HEK293 (cell line): Measurements from ENCODE around the gene PDCL3.

Experiments
- CTCF ChIA-PET: fragments of 350-600 bp; formaldehyde crosslinking; extraction: SDS; loops from one replicate; lab custom pipeline; 2021; ENCODE audit warnings: antibody characterized with exemption; lab: Yijun Ruan, JAX
- POLR2A ChIA-PET: fragments of 300-600 bp; formaldehyde crosslinking; extraction: SDS; loops from one replicate; lab custom pipeline; 2020; ENCODE audit warnings: antibody characterized with exemption, inconsistent platforms; lab: Yijun Ruan, JAX
- H3K27ac ChIP-seq: fragments of 200-500 bp; sonication (Bioruptor generic); 2 replicates; pipeline ENCODE4 v1.5.1; 2014; ENCODE audit warnings: low read depth, low read length, control low read depth, inconsistent platforms; ENCODE audit errors: extremely low read depth
- H3K36me3 ChIP-seq, 2 experiments: fragments of 200-500 bp in 1 of 2; sonication (Bioruptor generic) in 1 of 2; 1 replicate in 1 of 2; 2 replicates in 1 of 2; pipeline ENCODE4 v1.5.1; 2014 to 2017; ENCODE audit warnings: inconsistent platforms in 2 of 2, low read length in 2 of 2; ENCODE audit not compliant: control insufficient read depth in 2 of 2, insufficient read depth in 1 of 2
- H3K4me1 ChIP-seq: fragments of 200-500 bp; sonication (Bioruptor generic); 2 replicates; pipeline ENCODE4 v1.5.1; 2014; ENCODE audit warnings: mild to moderate bottlenecking, low read length, inconsistent platforms; ENCODE audit not compliant: control insufficient read depth, insufficient read depth
- H3K4me3 ChIP-seq: 2 replicates; pipeline ENCODE4 v1.5.1; 2011; ENCODE audit warnings: low read depth, mild to moderate bottlenecking, control low read depth, low read length, moderate library complexity
- H3K9me3 ChIP-seq: fragments of 200-500 bp; sonication (Bioruptor generic); 2 replicates; pipeline ENCODE4 v1.5.1; 2014; ENCODE audit warnings: low read depth, low read length, inconsistent platforms; ENCODE audit not compliant: control insufficient read depth, insufficient read depth
- GLIS1 ChIP-seq: fragments of 450-650 bp; formaldehyde crosslinking; IDR thresholded peaks from 2 replicates; pipeline ENCODE4 v1.5.1; 2016; ENCODE audit warnings: missing biosample characterization, missing genetic modification characterization
- IKZF3 ChIP-seq: fragments of 450-650 bp; IDR thresholded peaks from 2 replicates; pipeline ENCODE4 v1.5.0; 2018; ENCODE audit warnings: missing biosample characterization, mild to moderate bottlenecking, missing genetic modification characterization, moderate library complexity
- WT1 ChIP-seq: fragments of 450-650 bp; formaldehyde crosslinking; IDR thresholded peaks from 2 replicates; pipeline ENCODE4 v1.5.1; 2016; ENCODE audit warnings: missing biosample characterization, missing genetic modification characterization
- ZBTB8A ChIP-seq: fragments of 450-650 bp; formaldehyde crosslinking; IDR thresholded peaks from 2 replicates; pipeline ENCODE4 v1.5.1; 2016; ENCODE audit warnings: missing biosample characterization, missing genetic modification characterization
- ZIC2 ChIP-seq: fragments of 450-650 bp; formaldehyde crosslinking; IDR thresholded peaks from 2 replicates; pipeline ENCODE4 v1.5.1; 2016; ENCODE audit warnings: missing biosample characterization, missing genetic modification characterization
- ZNF114 ChIP-seq: fragments of 450-650 bp; formaldehyde crosslinking; IDR thresholded peaks from 2 replicates; pipeline ENCODE4 v1.5.0; 2017; ENCODE audit warnings: missing biosample characterization, missing genetic modification characterization
- ZNF140 ChIP-seq: fragments of 450-650 bp; formaldehyde crosslinking; IDR thresholded peaks from 2 replicates; pipeline ENCODE4 v1.5.1; 2016; ENCODE audit warnings: missing biosample characterization, missing genetic modification characterization
- ZNF311 ChIP-seq: fragments of 450-650 bp; formaldehyde crosslinking; IDR thresholded peaks from 2 replicates; pipeline ENCODE4 v1.5.1; 2017; ENCODE audit warnings: missing biosample characterization, missing genetic modification characterization, borderline replicate concordance
- ZNF394 ChIP-seq: fragments of 450-650 bp; formaldehyde crosslinking; IDR thresholded peaks from 2 replicates; pipeline ENCODE4 v1.5.1; 2016; ENCODE audit warnings: missing biosample characterization, missing genetic modification characterization, mild to moderate bottlenecking, moderate library complexity, borderline replicate concordance
- ZNF426 ChIP-seq: fragments of 450-650 bp; formaldehyde crosslinking; IDR thresholded peaks from 2 replicates; pipeline ENCODE4 v1.5.1; 2017; ENCODE audit warnings: missing biosample characterization, missing genetic modification characterization, mild to moderate bottlenecking, inconsistent platforms, moderate library complexity
- ZNF555 ChIP-seq: fragments of 450-650 bp; formaldehyde crosslinking; conservative IDR thresholded peaks from 2 replicates; pipeline ENCODE4 v1.5.1; 2017; ENCODE audit warnings: missing biosample characterization, mild to moderate bottlenecking, missing genetic modification characterization, inconsistent platforms
- ZNF560 ChIP-seq: fragments of 450-650 bp; formaldehyde crosslinking; IDR thresholded peaks from 2 replicates; pipeline ENCODE4 v1.5.1; 2017; ENCODE audit warnings: missing biosample characterization, missing genetic modification characterization, borderline replicate concordance
- ZNF623 ChIP-seq: fragments of 450-650 bp; formaldehyde crosslinking; IDR thresholded peaks from 2 replicates; pipeline ENCODE4 v1.5.1; 2016; ENCODE audit warnings: missing biosample characterization, missing genetic modification characterization
- ZNF660 ChIP-seq: fragments of 450-650 bp; IDR thresholded peaks from 2 replicates; pipeline ENCODE4 v1.5.1; 2018; ENCODE audit warnings: missing biosample characterization, mild to moderate bottlenecking, missing genetic modification characterization
- ZNF792 ChIP-seq: fragments of 450-650 bp; formaldehyde crosslinking; IDR thresholded peaks from 2 replicates; pipeline ENCODE4 v1.5.1; 2016; ENCODE audit warnings: missing biosample characterization, missing genetic modification characterization
- ZSCAN30 ChIP-seq: fragments of 450-650 bp; IDR thresholded peaks from 2 replicates; pipeline ENCODE4 v1.5.1; 2018; ENCODE audit warnings: missing biosample characterization, mild to moderate bottlenecking, missing genetic modification characterization, moderate library complexity
- TF ChIP-seq, protein P1 (sequence below): fragments of 450-650 bp; formaldehyde crosslinking; IDR thresholded peaks from 2 replicates; pipeline ENCODE4 v1.5.1; 2016; ENCODE audit warnings: missing biosample characterization, missing genetic modification characterization, borderline replicate concordance
- TF ChIP-seq, protein P2 (sequence below): fragments of 450-650 bp; formaldehyde crosslinking; IDR thresholded peaks from 2 replicates; pipeline ENCODE4 v1.5.1; 2016; ENCODE audit warnings: missing biosample characterization, missing genetic modification characterization, low read depth
- TF ChIP-seq, protein P3 (sequence below): fragments of 450-650 bp; formaldehyde crosslinking; IDR thresholded peaks from 2 replicates; pipeline ENCODE4 v1.5.1; 2017; ENCODE audit warnings: missing biosample characterization, missing genetic modification characterization
- TF ChIP-seq, protein P4 (sequence below): fragments of 450-650 bp; formaldehyde crosslinking; conservative IDR thresholded peaks from 2 replicates; pipeline ENCODE4 v1.5.1; 2016; ENCODE audit warnings: low read depth, missing biosample characterization, missing genetic modification characterization

PDCL3 gene

DNA sequence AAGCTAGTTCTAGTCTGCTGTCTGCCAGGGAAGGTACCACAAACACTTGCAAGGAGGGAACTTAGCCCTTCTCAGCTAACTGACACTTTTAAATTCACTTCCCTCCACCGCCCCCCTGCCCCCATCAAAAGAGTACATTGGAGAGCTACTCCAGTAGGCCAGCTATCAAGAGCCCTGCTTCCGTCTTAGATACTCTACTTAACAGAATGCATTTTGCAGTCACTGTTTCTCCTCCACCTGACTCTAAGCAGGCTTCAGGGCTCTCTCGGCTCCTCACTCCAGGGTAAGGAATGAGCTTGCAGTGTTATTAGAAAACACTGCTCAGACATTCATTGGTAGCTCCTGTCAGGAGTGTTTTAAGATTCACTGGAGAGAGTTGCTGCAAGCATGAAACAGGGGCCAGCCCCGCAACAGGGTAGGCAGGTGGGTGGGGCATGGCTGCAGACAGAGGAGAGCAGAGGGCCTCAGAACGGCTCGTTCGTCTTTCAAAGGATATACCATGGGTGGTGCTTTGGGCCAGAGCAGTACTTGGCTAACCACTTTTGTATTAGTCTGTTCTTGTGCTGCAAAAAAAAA lies 35.3 kb upstream of the PDCL3 start (continued):
- TF ChIP-seq, protein P1, sequence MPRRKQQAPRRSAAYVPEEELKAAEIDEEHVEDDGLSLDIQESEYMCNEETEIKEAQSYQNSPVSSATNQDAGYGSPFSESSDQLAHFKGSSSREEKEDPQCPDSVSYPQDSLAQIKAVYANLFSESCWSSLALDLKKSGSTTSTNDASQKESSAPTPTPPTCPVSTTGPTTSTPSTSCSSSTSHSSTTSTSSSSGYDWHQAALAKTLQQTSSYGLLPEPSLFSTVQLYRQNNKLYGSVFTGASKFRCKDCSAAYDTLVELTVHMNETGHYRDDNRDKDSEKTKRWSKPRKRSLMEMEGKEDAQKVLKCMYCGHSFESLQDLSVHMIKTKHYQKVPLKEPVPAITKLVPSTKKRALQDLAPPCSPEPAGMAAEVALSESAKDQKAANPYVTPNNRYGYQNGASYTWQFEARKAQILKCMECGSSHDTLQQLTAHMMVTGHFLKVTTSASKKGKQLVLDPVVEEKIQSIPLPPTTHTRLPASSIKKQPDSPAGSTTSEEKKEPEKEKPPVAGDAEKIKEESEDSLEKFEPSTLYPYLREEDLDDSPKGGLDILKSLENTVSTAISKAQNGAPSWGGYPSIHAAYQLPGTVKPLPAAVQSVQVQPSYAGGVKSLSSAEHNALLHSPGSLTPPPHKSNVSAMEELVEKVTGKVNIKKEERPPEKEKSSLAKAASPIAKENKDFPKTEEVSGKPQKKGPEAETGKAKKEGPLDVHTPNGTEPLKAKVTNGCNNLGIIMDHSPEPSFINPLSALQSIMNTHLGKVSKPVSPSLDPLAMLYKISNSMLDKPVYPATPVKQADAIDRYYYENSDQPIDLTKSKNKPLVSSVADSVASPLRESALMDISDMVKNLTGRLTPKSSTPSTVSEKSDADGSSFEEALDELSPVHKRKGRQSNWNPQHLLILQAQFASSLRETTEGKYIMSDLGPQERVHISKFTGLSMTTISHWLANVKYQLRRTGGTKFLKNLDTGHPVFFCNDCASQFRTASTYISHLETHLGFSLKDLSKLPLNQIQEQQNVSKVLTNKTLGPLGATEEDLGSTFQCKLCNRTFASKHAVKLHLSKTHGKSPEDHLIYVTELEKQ = no peak
- TF ChIP-seq, protein P2, sequence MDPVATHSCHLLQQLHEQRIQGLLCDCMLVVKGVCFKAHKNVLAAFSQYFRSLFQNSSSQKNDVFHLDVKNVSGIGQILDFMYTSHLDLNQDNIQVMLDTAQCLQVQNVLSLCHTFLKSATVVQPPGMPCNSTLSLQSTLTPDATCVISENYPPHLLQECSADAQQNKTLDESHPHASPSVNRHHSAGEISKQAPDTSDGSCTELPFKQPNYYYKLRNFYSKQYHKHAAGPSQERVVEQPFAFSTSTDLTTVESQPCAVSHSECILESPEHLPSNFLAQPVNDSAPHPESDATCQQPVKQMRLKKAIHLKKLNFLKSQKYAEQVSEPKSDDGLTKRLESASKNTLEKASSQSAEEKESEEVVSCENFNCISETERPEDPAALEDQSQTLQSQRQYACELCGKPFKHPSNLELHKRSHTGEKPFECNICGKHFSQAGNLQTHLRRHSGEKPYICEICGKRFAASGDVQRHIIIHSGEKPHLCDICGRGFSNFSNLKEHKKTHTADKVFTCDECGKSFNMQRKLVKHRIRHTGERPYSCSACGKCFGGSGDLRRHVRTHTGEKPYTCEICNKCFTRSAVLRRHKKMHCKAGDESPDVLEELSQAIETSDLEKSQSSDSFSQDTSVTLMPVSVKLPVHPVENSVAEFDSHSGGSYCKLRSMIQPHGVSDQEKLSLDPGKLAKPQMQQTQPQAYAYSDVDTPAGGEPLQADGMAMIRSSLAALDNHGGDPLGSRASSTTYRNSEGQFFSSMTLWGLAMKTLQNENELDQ (tag by site-specific recombination) = no peak
- TF ChIP-seq, protein P3, sequence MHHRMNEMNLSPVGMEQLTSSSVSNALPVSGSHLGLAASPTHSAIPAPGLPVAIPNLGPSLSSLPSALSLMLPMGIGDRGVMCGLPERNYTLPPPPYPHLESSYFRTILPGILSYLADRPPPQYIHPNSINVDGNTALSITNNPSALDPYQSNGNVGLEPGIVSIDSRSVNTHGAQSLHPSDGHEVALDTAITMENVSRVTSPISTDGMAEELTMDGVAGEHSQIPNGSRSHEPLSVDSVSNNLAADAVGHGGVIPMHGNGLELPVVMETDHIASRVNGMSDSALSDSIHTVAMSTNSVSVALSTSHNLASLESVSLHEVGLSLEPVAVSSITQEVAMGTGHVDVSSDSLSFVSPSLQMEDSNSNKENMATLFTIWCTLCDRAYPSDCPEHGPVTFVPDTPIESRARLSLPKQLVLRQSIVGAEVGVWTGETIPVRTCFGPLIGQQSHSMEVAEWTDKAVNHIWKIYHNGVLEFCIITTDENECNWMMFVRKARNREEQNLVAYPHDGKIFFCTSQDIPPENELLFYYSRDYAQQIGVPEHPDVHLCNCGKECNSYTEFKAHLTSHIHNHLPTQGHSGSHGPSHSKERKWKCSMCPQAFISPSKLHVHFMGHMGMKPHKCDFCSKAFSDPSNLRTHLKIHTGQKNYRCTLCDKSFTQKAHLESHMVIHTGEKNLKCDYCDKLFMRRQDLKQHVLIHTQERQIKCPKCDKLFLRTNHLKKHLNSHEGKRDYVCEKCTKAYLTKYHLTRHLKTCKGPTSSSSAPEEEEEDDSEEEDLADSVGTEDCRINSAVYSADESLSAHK (tag by site-specific recombination) = no peak
- TF ChIP-seq ZNF311 (tag by site-specific recombination) (no peak), ZNF114 (tag by site-specific recombination) (no peak), GLIS1 (tag by site-specific recombination) (no peak), ZIC2 (tag by site-specific recombination) (no peak), ZSCAN30 (tag by site-specific recombination) (no peak), IKZF3 (tag by site-specific recombination) (no peak), ZNF792 (tag by site-specific recombination) (no peak), ZNF660 (tag by site-specific recombination) (no peak), ZNF426 (tag by site-specific recombination) (no peak), ZNF560 (tag by site-specific recombination) (no peak)
- TF ChIP-seq, all 188 proteins: peak for 0

DNA sequence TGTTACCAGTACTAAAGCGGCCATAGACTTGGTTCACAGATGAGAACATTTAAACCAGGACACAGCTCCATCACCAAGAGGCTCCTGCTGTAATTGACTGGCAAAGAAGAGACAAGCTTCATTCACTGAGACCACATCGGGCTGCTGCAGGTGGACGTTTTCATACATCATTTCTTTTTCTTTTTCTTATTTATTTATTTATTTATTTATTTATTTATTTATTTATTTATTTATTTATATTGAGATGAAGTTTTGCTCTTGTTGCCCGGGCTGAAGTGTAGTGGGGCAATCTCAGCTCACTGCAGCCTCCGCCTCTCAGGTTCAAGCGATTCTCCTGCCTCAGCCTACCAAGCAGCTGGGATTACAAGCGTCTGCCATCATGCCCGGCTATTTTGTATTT lies 33.6 kb upstream of the PDCL3 start:
- ChIA-PET CTCF (interaction anchor here (0.5 to 0.7 kb wide), 2 partner anchors 85 to 691 kb away, joined by 3 to 7 read pairs; no protein-coding TSS in a partner anchor), POLR2A (no interaction called here)
- Histone ChIP-seq H3K4me3 (no peak overlapping the region), H3K4me1 (no peaks in the 10 kb centered on the region), H3K27ac (no peak overlapping the region), H3K36me3 (no peaks in the 10 kb centered on the region), H3K9me3 (no peaks in the 10 kb centered on the region)
- no peak for TF ChIP-seq WT1 (tag by site-specific recombination)
- TF ChIP-seq ZBTB8A (tag by site-specific recombination) = 0 out of 2 replicates have a peak, but pooled peaks have one; percentile 14
- TF ChIP-seq, protein P4, sequence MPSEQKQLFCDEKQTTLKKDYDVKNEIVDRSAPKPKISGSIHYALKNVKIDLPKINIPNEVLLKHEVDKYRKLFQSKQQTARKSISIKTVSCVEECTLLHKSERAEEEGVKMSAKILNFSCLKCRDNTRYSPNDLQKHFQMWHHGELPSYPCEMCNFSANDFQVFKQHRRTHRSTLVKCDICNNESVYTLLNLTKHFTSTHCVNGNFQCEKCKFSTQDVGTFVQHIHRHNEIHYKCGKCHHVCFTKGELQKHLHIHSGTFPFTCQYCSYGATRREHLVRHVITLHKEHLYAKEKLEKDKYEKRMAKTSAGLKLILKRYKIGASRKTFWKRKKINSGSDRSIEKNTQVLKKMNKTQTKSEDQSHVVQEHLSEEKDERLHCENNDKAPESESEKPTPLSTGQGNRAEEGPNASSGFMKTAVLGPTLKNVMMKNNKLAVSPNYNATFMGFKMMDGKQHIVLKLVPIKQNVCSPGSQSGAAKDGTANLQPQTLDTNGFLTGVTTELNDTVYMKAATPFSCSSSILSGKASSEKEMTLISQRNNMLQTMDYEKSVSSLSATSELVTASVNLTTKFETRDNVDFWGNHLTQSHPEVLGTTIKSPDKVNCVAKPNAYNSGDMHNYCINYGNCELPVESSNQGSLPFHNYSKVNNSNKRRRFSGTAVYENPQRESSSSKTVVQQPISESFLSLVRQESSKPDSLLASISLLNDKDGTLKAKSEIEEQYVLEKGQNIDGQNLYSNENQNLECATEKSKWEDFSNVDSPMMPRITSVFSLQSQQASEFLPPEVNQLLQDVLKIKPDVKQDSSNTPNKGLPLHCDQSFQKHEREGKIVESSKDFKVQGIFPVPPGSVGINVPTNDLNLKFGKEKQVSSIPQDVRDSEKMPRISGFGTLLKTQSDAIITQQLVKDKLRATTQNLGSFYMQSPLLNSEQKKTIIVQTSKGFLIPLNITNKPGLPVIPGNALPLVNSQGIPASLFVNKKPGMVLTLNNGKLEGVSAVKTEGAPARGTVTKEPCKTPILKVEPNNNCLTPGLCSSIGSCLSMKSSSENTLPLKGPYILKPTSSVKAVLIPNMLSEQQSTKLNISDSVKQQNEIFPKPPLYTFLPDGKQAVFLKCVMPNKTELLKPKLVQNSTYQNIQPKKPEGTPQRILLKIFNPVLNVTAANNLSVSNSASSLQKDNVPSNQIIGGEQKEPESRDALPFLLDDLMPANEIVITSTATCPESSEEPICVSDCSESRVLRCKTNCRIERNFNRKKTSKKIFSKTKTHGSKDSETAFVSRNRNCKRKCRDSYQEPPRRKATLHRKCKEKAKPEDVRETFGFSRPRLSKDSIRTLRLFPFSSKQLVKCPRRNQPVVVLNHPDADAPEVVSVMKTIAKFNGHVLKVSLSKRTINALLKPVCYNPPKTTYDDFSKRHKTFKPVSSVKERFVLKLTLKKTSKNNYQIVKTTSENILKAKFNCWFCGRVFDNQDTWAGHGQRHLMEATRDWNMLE = peak; percentile 56; the same call in 1 of the 2 replicates
- TF ChIP-seq ZNF140 (tag by site-specific recombination) = peak; percentile 31; the same call in 1 of the 2 replicates
- peak; percentile 27; the same call in 1 of the 2 replicates for TF ChIP-seq ZNF623
- no peak for TF ChIP-seq ZIC2 (tag by site-specific recombination)
- peak; percentile 58; the same call in 1 of the 2 replicates for TF ChIP-seq ZNF394 (tag by site-specific recombination)
- TF ChIP-seq ZNF555 (tag by site-specific recombination) = peak; percentile 39
- peak; percentile 48 for TF ChIP-seq ZNF426 (tag by site-specific recombination)
